Activated CD4-positive, alpha-beta memory T cell treated with anti-CD3 and anti-CD28 coated beads for 36 hours (primary cell): ENCODE data around the gene CDH6. TPM values are rescaled to one million over a fixed set of nuclear protein-coding genes. Genes with fewer than 3 reads are reported as not detected.

Experiments
- CTCF ChIA-PET: fragments of 350-600 bp; sonication (Branson Sonifier 250); formaldehyde crosslinking; loops from one replicate; lab custom pipeline; 2021; ENCODE audit warnings: antibody characterized with exemption, inconsistent platforms; lab: Charles Lee
- POLR2A ChIA-PET: fragments of 350-600 bp; sonication (Branson Sonifier 250); formaldehyde crosslinking; loops from one replicate; lab custom pipeline; 2021; ENCODE audit warnings: antibody characterized with exemption; lab: Charles Lee
- DNase-seq: peaks from one replicate; pipeline ENCODE4 v3.0.0-alpha.2; 2020
- H3K27ac Mint-ChIP-seq: one replicate; pipeline ENCODE4 v1.8.0; 2021; ENCODE audit warnings: mixed read lengths
- H3K27me3 Mint-ChIP-seq: one replicate; pipeline ENCODE4 v1.8.0; 2021; ENCODE audit warnings: mixed read lengths
- H3K36me3 Mint-ChIP-seq: one replicate; pipeline ENCODE4 v1.8.0; 2021; ENCODE audit warnings: mixed read lengths
- H3K4me1 Mint-ChIP-seq: one replicate; pipeline ENCODE4 v1.8.0; 2021; ENCODE audit warnings: low read depth, mixed read lengths
- H3K4me3 Mint-ChIP-seq: one replicate; pipeline ENCODE4 v1.8.0; 2021; ENCODE audit warnings: mild to moderate bottlenecking, mixed read lengths
- H3K9me3 Mint-ChIP-seq: one replicate; pipeline ENCODE4 v1.8.0; 2021; ENCODE audit warnings: mixed read lengths
- intact Hi-C: fragments of 100-400 bp; cut with micrococcal nuclease; formaldehyde crosslinking; loops from one replicate; pipeline ENCODE4 v1.15.1; 2023
- total RNA-seq, 2 experiments: library from RNA; stranded (reverse); gene quantifications; one replicate each; pipeline ENCODE4 v1.2.3, GENCODE V29; 2021

The CDH6 gene
- total RNA-seq, 2 experiments from 2014 or later: not detected

GRCh38 chr5:31231177-31231838 lies 37.8 kb downstream of the CDH6 start:
- Mint-ChIP-seq H3K27ac (no peak overlapping the region), H3K4me1 (no peaks in the 10 kb centered on the region), H3K27me3 (peaks cover 4% of the 10 kb centered on the region), H3K9me3 (no peaks in the 10 kb centered on the region), H3K4me3 (no peak overlapping the region), H3K36me3 (no peaks in the 10 kb centered on the region)
- POLR2A ChIA-PET: no interaction called here
- no peak for DNase-seq
- intact Hi-C loops: no loop called here
- CTCF ChIA-PET: interaction anchor here (1.1 to 2.1 kb wide), 4 partner anchors 9 to 44 kb away, joined by 3 to 9 read pairs (median 6); no protein-coding TSS in a partner anchor

GRCh38 chr5:31232273-31232888 lies 38.9 kb downstream of the CDH6 start:
- no peak overlapping the region for H3K27ac Mint-ChIP-seq
- ChIA-PET CTCF (interaction anchor here (0.7 to 2.1 kb wide), 5 partner anchors 9 to 46 kb away, joined by 3 to 9 read pairs (median 5); no protein-coding TSS in a partner anchor), POLR2A (no interaction called here)
- DNase-seq: no peak
- H3K4me1 Mint-ChIP-seq: no peaks in the 10 kb centered on the region
- no peaks in the 10 kb centered on the region for H3K9me3 Mint-ChIP-seq
- H3K36me3 Mint-ChIP-seq: no peaks in the 10 kb centered on the region
- intact Hi-C loops: no loop called here
- H3K4me3 Mint-ChIP-seq: no peak overlapping the region
- peaks cover 6% of the 10 kb centered on the region for H3K27me3 Mint-ChIP-seq

DNA sequence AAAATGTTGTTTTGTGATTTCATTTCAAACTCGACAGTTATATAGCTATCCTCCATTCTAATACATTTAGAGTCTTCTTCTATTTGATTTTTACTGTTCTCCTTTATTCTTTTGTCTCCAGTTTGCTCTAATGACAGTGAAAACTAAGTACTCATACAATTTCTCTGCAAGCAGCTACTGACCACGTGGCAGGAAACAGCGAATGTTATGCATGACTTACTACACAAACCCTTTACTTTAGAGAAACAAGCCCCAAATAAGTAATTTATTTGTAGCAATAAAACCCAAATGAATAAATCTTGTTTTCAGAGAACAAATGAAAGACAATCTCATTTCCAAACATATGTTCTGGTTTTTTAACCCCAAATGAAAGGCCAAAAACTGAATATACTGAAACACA lies 41.9 kb downstream of the CDH6 start:
- no peak overlapping the region for H3K4me3 Mint-ChIP-seq
- peaks cover 9% of the 10 kb centered on the region for H3K27me3 Mint-ChIP-seq
- no peak for DNase-seq
- ChIA-PET POLR2A (no interaction called here), CTCF (no interaction called here)
- H3K9me3 Mint-ChIP-seq: no peaks in the 10 kb centered on the region
- no peaks in the 10 kb centered on the region for H3K36me3 Mint-ChIP-seq
- intact Hi-C loops: no loop called here
- no peaks in the 10 kb centered on the region for H3K4me1 Mint-ChIP-seq
- H3K27ac Mint-ChIP-seq: no peak overlapping the region

- no peak for DNase-seq
- peaks cover 9% of the 10 kb centered on the region for H3K27me3 Mint-ChIP-seq
- intact Hi-C loops: no loop called here
- POLR2A ChIA-PET: no interaction called here
- no peak overlapping the region for H3K27ac Mint-ChIP-seq
- CTCF ChIA-PET: no interaction called here
- H3K9me3 Mint-ChIP-seq: no peaks in the 10 kb centered on the region
- no peaks in the 10 kb centered on the region for H3K4me1 Mint-ChIP-seq
- H3K36me3 Mint-ChIP-seq: no peaks in the 10 kb centered on the region
- no peak overlapping the region for H3K4me3 Mint-ChIP-seq
Observed at GRCh38 chr5:31236339-31236738, 42.9 kb downstream of the CDH6 start.

GRCh38 chr5:31237174-31237573 lies 43.7 kb downstream of the CDH6 start:
- no peaks in the 10 kb centered on the region for H3K36me3 Mint-ChIP-seq

DNA sequence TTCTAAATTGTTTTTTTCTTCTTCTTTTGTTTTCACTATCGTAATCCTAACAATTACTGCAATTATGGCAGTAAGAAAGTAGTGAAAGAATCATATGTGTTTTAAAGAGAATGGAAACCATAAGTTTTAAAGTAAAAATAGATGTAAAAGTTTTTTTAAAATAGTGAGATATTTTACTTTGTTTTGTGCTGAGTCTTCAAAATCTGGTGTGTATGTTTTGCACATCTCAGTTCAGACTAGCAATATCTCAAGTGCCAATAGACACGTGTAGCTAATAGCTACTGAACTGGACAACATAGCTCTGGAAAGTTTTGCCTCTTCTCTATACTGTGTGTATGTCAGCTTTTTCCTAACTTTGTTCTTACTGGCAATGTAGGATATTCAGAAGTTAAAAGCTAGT lies 45.0 kb downstream of the CDH6 start:
- H3K4me1 Mint-ChIP-seq: no peaks in the 10 kb centered on the region

More at GRCh38 chr5:31237174-31237573, 43.7 kb downstream of the CDH6 start:
- POLR2A ChIA-PET: no interaction called here
- H3K4me1 Mint-ChIP-seq: no peaks in the 10 kb centered on the region
- intact Hi-C loops: no loop called here
- no peaks in the 10 kb centered on the region for H3K9me3 Mint-ChIP-seq
- DNase-seq: no peak
- H3K4me3 Mint-ChIP-seq: no peak overlapping the region
- H3K27ac Mint-ChIP-seq: no peak overlapping the region
- peaks cover 9% of the 10 kb centered on the region for H3K27me3 Mint-ChIP-seq
- CTCF ChIA-PET: no interaction called here

DNA sequence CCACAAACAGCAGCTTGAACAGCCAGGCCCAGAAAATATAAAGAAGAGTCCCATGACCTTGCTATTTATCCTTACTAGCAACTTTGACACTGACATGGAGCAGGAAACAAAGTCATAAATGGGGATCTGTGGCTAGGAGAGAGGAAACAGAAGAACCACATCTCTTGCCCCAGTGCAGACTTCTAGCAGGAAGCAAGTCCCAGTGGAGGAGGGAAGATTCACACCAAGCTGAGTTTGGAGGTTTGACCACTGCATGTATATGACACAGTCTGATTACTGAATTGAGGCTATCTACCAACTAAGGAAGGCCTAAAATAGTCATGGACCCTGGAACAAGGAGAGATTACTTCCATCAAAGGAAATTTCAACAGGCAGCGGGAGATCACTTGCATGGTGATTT lies 51.4 kb downstream of the CDH6 start:
- Mint-ChIP-seq H3K27me3 (no peaks in the 10 kb centered on the region), H3K4me1 (no peaks in the 10 kb centered on the region), H3K36me3 (no peaks in the 10 kb centered on the region), H3K9me3 (no peaks in the 10 kb centered on the region), H3K27ac (no peak overlapping the region), H3K4me3 (no peak overlapping the region)
- CTCF ChIA-PET: interaction anchor here (0.7 kb wide), 1 partner anchor 24 kb away, joined by 3 read pairs; no protein-coding TSS in a partner anchor
- POLR2A ChIA-PET: no interaction called here
- intact Hi-C loops: no loop called here
- DNase-seq: no peak

More for the DNA sequence above, 45.0 kb downstream of the CDH6 start:
- intact Hi-C loops: no loop called here
- H3K36me3 Mint-ChIP-seq: no peaks in the 10 kb centered on the region
- H3K4me3 Mint-ChIP-seq: no peak overlapping the region
- DNase-seq: no peak
- H3K27ac Mint-ChIP-seq: no peak overlapping the region
- ChIA-PET POLR2A (no interaction called here), CTCF (no interaction called here)
- no peaks in the 10 kb centered on the region for H3K9me3 Mint-ChIP-seq
- peaks cover 6% of the 10 kb centered on the region for H3K27me3 Mint-ChIP-seq

DNA sequence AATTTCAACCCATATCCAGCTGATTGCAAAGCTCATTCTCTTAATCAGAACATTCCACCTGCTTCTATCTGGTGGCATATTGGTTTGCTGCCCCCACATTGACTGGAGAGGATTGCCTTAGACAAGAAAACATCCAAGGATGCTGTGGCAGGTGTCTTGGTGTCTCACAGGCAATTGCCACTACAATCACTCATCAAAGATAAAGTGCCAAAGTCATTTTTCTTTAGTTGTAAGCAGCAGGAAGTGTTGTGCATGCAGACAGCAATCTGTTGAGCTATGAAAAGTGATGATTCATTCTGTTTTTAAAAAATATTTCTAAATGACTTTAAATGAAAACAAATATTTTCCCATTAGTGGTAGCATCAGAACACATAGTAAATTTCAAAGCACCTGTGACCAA lies 53.9 kb downstream of the CDH6 start:
- H3K27ac Mint-ChIP-seq: no peak overlapping the region
- H3K4me3 Mint-ChIP-seq: no peak overlapping the region
- H3K27me3 Mint-ChIP-seq: no peaks in the 10 kb centered on the region
- intact Hi-C loops: no loop called here
- H3K36me3 Mint-ChIP-seq: no peaks in the 10 kb centered on the region
- DNase-seq: no peak
- no peaks in the 10 kb centered on the region for H3K4me1 Mint-ChIP-seq
- no peaks in the 10 kb centered on the region for H3K9me3 Mint-ChIP-seq
- CTCF ChIA-PET: no interaction called here
- POLR2A ChIA-PET: no interaction called here

- Mint-ChIP-seq H3K36me3 (no peaks in the 10 kb centered on the region), H3K27me3 (no peaks in the 10 kb centered on the region), H3K4me1 (no peaks in the 10 kb centered on the region), H3K9me3 (peaks cover 3% of the 10 kb centered on the region), H3K27ac (no peak overlapping the region), H3K4me3 (no peak overlapping the region)
- POLR2A ChIA-PET: no interaction called here
- intact Hi-C loops: no loop called here
- DNase-seq: no peak
- CTCF ChIA-PET: no interaction called here
Observed at GRCh38 chr5:31250201-31250600, 56.7 kb downstream of the CDH6 start.

DNA sequence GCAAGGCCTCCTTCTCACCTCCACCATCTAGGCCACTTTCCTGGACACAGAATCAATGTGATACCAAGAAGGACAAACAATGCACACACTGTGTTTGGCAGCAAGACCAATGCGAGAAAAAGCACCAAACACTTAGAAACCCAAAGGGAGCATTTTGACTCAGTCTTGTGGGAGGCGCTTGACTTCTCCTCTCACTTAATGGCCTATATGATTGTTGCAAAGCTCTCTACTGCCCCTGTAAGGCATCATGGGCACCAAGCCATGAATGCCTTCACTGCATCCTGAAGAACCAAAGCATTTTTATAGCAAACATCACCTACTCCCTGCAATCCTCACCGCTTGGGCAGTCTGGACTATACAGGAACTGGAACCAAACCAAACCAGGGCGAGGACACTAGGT lies 57.5 kb downstream of the CDH6 start:
- H3K4me1 Mint-ChIP-seq: no peaks in the 10 kb centered on the region
- ChIA-PET POLR2A (no interaction called here), CTCF (no interaction called here)
- H3K27me3 Mint-ChIP-seq: no peaks in the 10 kb centered on the region
- H3K36me3 Mint-ChIP-seq: no peaks in the 10 kb centered on the region
- no peak overlapping the region for H3K27ac Mint-ChIP-seq
- H3K9me3 Mint-ChIP-seq: peaks cover 3% of the 10 kb centered on the region
- intact Hi-C loops: no loop called here
- no peak for DNase-seq
- no peak overlapping the region for H3K4me3 Mint-ChIP-seq

- H3K36me3 Mint-ChIP-seq: no peaks in the 10 kb centered on the region
- intact Hi-C loops: no loop called here
- ChIA-PET CTCF (no interaction called here), POLR2A (no interaction called here)
- no peak for DNase-seq
- no peaks in the 10 kb centered on the region for H3K4me1 Mint-ChIP-seq
- H3K4me3 Mint-ChIP-seq: no peak overlapping the region
- H3K9me3 Mint-ChIP-seq: peaks cover 3% of the 10 kb centered on the region
- H3K27ac Mint-ChIP-seq: no peak overlapping the region
- no peaks in the 10 kb centered on the region for H3K27me3 Mint-ChIP-seq
Observed at GRCh38 chr5:31255041-31255440, 61.6 kb downstream of the CDH6 start.

GRCh38 chr5:31268256-31268655 lies 74.8 kb downstream of the CDH6 start:
- Mint-ChIP-seq H3K27ac (no peak overlapping the region), H3K9me3 (no peaks in the 10 kb centered on the region), H3K4me3 (no peak overlapping the region), H3K4me1 (no peaks in the 10 kb centered on the region), H3K36me3 (no peaks in the 10 kb centered on the region), H3K27me3 (no peaks in the 10 kb centered on the region)
- DNase-seq: no peak
- CTCF ChIA-PET: interaction anchor here (0.6 kb wide), 1 partner anchor 23 kb away, joined by 3 read pairs; no protein-coding TSS in a partner anchor
- POLR2A ChIA-PET: no interaction called here
- intact Hi-C loops: no loop called here

GRCh38 chr5:31268686-31269085 lies 75.2 kb downstream of the CDH6 start:
- intact Hi-C loops: no loop called here
- Mint-ChIP-seq H3K36me3 (no peaks in the 10 kb centered on the region), H3K4me1 (no peaks in the 10 kb centered on the region), H3K27ac (no peak overlapping the region), H3K9me3 (no peaks in the 10 kb centered on the region), H3K4me3 (no peak overlapping the region), H3K27me3 (no peaks in the 10 kb centered on the region)
- POLR2A ChIA-PET: no interaction called here
- CTCF ChIA-PET: interaction anchor here (0.6 kb wide), 1 partner anchor 23 kb away, joined by 3 read pairs; no protein-coding TSS in a partner anchor
- no peak for DNase-seq
